Measurements from ENCODE around the gene MTFR1L.

GRCh38 chr1:25828491-25828890 is 8.7 kb downstream of the MTFR1L start:
- no peak for TF ChIP-seq SMC3 (IDR thresholded peaks at IDR 0.05; ENCODE audit: low read depth, low read length)
- TF ChIP-seq, protein P1, sequence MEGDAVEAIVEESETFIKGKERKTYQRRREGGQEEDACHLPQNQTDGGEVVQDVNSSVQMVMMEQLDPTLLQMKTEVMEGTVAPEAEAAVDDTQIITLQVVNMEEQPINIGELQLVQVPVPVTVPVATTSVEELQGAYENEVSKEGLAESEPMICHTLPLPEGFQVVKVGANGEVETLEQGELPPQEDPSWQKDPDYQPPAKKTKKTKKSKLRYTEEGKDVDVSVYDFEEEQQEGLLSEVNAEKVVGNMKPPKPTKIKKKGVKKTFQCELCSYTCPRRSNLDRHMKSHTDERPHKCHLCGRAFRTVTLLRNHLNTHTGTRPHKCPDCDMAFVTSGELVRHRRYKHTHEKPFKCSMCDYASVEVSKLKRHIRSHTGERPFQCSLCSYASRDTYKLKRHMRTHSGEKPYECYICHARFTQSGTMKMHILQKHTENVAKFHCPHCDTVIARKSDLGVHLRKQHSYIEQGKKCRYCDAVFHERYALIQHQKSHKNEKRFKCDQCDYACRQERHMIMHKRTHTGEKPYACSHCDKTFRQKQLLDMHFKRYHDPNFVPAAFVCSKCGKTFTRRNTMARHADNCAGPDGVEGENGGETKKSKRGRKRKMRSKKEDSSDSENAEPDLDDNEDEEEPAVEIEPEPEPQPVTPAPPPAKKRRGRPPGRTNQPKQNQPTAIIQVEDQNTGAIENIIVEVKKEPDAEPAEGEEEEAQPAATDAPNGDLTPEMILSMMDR (IDR thresholded peaks at IDR 0.05): no peak
- no peak for TF ChIP-seq RAD21 (IDR thresholded peaks at IDR 0.05; ENCODE audit: low read length)
- no peak for TF ChIP-seq POLR2AphosphoS5 (IDR thresholded peaks at IDR 0.05; ENCODE audit: low read depth, low read length)
- TF ChIP-seq RXRA (IDR thresholded peaks at IDR 0.05; ENCODE audit: borderline replicate concordance, low read depth): no peak
- TF ChIP-seq TEAD4 (IDR thresholded peaks at IDR 0.05; ENCODE audit: borderline replicate concordance, insufficient read depth): no peak
- TF ChIP-seq, protein P2, sequence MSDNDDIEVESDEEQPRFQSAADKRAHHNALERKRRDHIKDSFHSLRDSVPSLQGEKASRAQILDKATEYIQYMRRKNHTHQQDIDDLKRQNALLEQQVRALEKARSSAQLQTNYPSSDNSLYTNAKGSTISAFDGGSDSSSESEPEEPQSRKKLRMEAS (IDR thresholded peaks at IDR 0.05; ENCODE audit: low read depth): no peak
- no peak for TF ChIP-seq USF2 (IDR thresholded peaks at IDR 0.05; ENCODE audit: borderline replicate concordance, low read depth, low read length)
- no peak for TF ChIP-seq YY1 (IDR thresholded peaks at IDR 0.05; ENCODE audit: low read depth)
- no peak for TF ChIP-seq NRF1 (IDR thresholded peaks at IDR 0.05; ENCODE audit: low read depth, low read length)
- TF ChIP-seq ELF1 (IDR thresholded peaks at IDR 0.05): no peak
- TF ChIP-seq GABPA (IDR thresholded peaks at IDR 0.05; ENCODE audit: low read depth): no peak
